ENCODE results near the gene ST13. TPM values are rescaled to one million over a fixed set of nuclear protein-coding genes. Genes with fewer than 3 reads are reported as not detected.
A peak's percentile ranks its signal among the peaks of the same experiment; 100 is the strongest.
"Not testable (repeated sequence)": the region's sequence is repeated elsewhere in the genome, so short reads cannot be mapped to it uniquely, and the experiment has no call there.

ST13 gene
- total and polyA plus RNA-seq, 4 donors, result 194 to 407 (median 331) TPM

DNA sequence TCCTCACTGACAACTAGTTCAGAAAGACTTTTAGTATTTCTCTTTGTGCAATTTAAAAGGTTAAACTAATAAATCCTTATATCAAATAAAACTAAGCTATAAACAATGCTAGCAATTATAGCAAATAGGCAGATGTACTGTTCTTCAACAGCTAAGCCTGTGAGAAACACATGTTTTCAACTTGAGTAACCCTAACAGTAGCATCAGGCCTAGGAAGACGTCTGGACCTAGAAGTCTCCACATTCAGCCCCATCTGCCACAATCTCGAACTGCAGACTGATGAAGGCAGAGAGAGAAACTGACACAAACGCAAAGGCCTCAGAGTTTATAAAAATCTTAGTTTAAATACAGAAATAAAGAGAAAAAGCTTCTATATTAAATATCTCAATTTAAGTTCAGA lies 2.5 kb downstream of the ST13 start:
- Histone ChIP-seq H3K4me3 (ENCODE audit: low read depth, low read length) (peak overlapping the region; percentile 5), H3K27me3 (ENCODE audit: control insufficient read depth, insufficient read depth, low read length) (no peaks in the 10 kb centered on the region), H3K4me1 (ENCODE audit: control insufficient read depth, insufficient read depth, low read length) (peaks cover 9% of the 10 kb centered on the region), H3K27ac (ENCODE audit: low read depth, low read length) (peak overlapping the region; percentile 47), H3K36me3 (ENCODE audit: control insufficient read depth, insufficient read depth, low read length) (peaks cover 6% of the 10 kb centered on the region), H3K9me3 (ENCODE audit: control insufficient read depth, insufficient read depth, low read length) (no peaks in the 10 kb centered on the region)
- no peak for DNase-seq (ENCODE audit: low read depth in 4 of 6, low spot score in 6 of 6)
- WGBS (ENCODE audit: insufficient coverage), result no CpG with 5 or more reads among the region's 3 CpGs

DNA sequence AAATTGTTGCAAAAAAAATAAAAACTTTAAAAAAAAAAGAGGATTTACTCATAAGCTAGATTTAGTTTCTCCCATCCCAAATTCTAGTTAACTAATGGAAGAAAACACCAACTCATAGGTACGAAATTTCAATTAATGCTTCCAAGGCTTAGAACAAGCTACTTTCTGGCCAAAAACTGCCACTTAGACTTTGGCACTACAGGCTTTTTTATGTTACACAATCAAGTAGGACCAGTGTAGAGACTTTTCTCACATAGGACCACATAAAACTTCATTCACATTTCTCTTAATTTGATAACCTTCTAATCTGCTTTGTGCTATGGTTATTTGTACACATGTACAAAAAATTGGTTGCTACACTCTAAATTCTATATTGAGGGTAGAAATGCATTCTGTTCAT lies 3.1 kb downstream of the ST13 start:
- Histone ChIP-seq H3K4me1 (ENCODE audit: control insufficient read depth, insufficient read depth, low read length) (peaks cover 9% of the 10 kb centered on the region), H3K27ac (ENCODE audit: low read depth, low read length) (peak overlapping the region; percentile 47)

DNA sequence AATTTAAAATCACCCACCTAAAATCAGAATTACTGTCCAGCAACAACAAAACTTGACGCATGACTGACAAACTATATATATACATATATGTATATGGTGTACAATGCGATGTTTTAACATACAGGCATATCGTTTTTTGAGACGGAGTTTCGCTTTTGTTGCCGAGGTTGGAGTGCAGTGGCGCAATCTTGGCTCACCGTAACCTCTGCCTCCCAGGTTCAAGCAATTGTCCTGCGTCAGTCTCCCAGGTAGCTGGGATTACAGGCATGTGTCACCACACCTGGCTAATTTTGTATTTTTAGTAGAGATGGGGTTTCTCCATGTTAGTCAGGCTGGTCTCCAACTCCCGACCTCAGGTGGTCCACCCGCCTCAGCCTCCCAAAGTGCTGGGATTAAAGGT lies 10.6 kb downstream of the ST13 start:
- not testable (repeated sequence) for H3K4me3 ChIP-seq (ENCODE audit: low read depth, low read length); H3K27ac ChIP-seq (ENCODE audit: low read depth, low read length); H3K4me1 ChIP-seq (ENCODE audit: control insufficient read depth, insufficient read depth, low read length); DNase-seq (ENCODE audit: low read depth in 4 of 6, low spot score in 6 of 6); H3K27me3 ChIP-seq (ENCODE audit: control insufficient read depth, insufficient read depth, low read length); H3K9me3 ChIP-seq (ENCODE audit: control insufficient read depth, insufficient read depth, low read length)
- WGBS (ENCODE audit: insufficient coverage), result 100% methylated on average over 4 of the region's 11 CpGs
- peaks cover 46% of the 10 kb centered on the region for H3K36me3 ChIP-seq (ENCODE audit: control insufficient read depth, insufficient read depth, low read length)

More for the DNA sequence above, 3.1 kb downstream of the ST13 start:
- H3K27me3 ChIP-seq (ENCODE audit: control insufficient read depth, insufficient read depth, low read length), result no peaks in the 10 kb centered on the region
- H3K36me3 ChIP-seq (ENCODE audit: control insufficient read depth, insufficient read depth, low read length), result peaks cover 8% of the 10 kb centered on the region
- no peaks in the 10 kb centered on the region for H3K9me3 ChIP-seq (ENCODE audit: control insufficient read depth, insufficient read depth, low read length)
- no peak overlapping the region for H3K4me3 ChIP-seq (ENCODE audit: low read depth, low read length)
- WGBS (ENCODE audit: insufficient coverage), result no CpG with 5 or more reads among the region's 1 CpG
- DNase-seq (ENCODE audit: low read depth in 4 of 6, low spot score in 6 of 6), result no peak

DNA sequence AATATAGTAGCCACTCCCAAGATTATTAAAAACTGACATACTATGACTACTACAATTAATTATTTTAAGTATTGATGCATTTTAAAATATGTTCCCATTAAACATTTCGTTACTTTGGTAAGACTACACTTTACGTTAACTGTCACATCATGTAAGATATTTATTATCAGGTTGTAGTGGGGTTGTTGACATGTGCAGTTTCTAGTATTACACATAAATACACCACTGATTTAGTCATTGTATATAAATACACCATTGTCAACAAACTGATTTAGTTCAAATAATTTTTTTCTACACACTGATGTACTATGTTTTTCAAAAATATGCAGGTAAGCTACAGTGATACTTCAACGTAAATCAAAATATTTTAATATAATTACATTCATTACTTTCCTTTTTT lies 11.5 kb downstream of the ST13 start:
- WGBS (ENCODE audit: insufficient coverage), result no CpG with 5 or more reads among the region's 3 CpGs
- no peak overlapping the region for H3K27ac ChIP-seq (ENCODE audit: low read depth, low read length)
- DNase-seq (ENCODE audit: low read depth in 4 of 6, low spot score in 6 of 6), result no peak
- H3K27me3 ChIP-seq (ENCODE audit: control insufficient read depth, insufficient read depth, low read length), result no peaks in the 10 kb centered on the region
- H3K36me3 ChIP-seq (ENCODE audit: control insufficient read depth, insufficient read depth, low read length), result peaks cover 47% of the 10 kb centered on the region
- no peak overlapping the region for H3K4me3 ChIP-seq (ENCODE audit: low read depth, low read length)
- H3K4me1 ChIP-seq (ENCODE audit: control insufficient read depth, insufficient read depth, low read length), result no peaks in the 10 kb centered on the region
- H3K9me3 ChIP-seq (ENCODE audit: control insufficient read depth, insufficient read depth, low read length), result no peaks in the 10 kb centered on the region

DNA sequence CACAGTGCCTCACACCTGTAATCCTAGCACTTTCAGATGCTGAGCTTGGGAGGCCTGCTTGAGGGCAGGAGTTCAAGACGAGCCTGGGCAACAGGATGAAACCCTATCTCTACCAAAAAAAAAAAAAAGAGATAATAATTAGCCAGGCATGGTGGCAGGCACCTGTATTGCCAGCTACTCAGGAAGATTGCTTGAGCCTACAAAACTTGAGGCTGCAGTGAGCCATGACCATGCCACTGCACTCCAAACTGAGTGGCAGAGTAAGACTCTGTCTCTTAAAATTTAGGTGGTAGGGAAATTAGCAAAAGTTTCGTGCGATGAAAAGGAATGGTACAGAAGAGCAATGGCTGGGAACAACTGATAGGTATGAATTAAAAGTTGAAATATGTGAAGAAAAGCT lies 18.0 kb downstream of the ST13 start:
- Histone ChIP-seq H3K36me3 (ENCODE audit: control insufficient read depth, insufficient read depth, low read length) (peaks cover 48% of the 10 kb centered on the region), H3K27me3 (ENCODE audit: control insufficient read depth, insufficient read depth, low read length) (no peaks in the 10 kb centered on the region), H3K4me1 (ENCODE audit: control insufficient read depth, insufficient read depth, low read length) (no peaks in the 10 kb centered on the region), H3K9me3 (ENCODE audit: control insufficient read depth, insufficient read depth, low read length) (no peaks in the 10 kb centered on the region), H3K27ac (ENCODE audit: low read depth, low read length) (no peak overlapping the region), H3K4me3 (ENCODE audit: low read depth, low read length) (no peak overlapping the region)
- WGBS (ENCODE audit: insufficient coverage), result no CpG with 5 or more reads among the region's 3 CpGs
- no peak for DNase-seq (ENCODE audit: low read depth in 4 of 6, low spot score in 6 of 6)

DNA sequence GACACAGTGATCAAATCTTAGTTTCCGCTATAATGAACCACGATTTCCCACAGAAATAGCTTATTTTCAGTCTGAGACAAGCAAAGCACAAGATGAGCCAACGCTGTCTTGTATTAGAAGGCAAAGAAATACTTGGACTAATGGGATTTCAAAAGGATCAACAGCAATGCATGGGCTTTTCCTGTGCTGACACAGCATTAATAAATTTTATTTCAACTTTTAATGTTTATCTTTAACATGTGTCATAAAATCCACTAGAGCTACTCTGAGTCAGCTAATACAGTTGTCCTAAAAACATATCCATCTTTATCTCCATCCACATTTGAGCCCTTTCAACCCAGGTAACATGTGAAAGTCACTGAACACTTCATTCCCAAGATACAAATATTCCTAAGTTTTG lies 21.8 kb downstream of the ST13 start:
- Histone ChIP-seq H3K27me3 (ENCODE audit: control insufficient read depth, insufficient read depth, low read length) (no peaks in the 10 kb centered on the region), H3K27ac (ENCODE audit: low read depth, low read length) (no peak overlapping the region), H3K4me1 (ENCODE audit: control insufficient read depth, insufficient read depth, low read length) (no peaks in the 10 kb centered on the region), H3K9me3 (ENCODE audit: control insufficient read depth, insufficient read depth, low read length) (no peaks in the 10 kb centered on the region), H3K4me3 (ENCODE audit: low read depth, low read length) (no peak overlapping the region), H3K36me3 (ENCODE audit: control insufficient read depth, insufficient read depth, low read length) (peaks cover 44% of the 10 kb centered on the region)
- no CpG with 5 or more reads among the region's 3 CpGs for WGBS (ENCODE audit: insufficient coverage)
- no peak for DNase-seq (ENCODE audit: low read depth in 4 of 6, low spot score in 6 of 6)

DNA sequence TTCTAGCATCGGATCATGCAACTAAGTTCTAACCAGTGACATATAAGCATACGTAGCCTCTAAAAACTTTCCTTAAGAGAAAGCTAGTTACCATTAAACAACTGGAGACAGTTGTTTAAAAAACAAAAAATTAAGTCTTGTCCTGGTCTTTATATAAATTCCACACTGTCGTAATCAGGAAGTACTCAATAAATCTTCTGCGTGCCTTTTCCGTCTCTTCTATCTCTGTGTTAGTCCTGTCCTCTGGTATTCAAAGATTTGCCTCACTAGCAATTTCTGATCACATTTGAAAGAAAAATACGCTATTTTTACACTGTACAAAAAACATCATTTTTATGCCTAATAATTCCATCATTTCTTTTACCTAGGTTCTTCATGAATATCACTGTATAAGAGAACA lies 27.3 kb downstream of the ST13 start:
- no peak overlapping the region for H3K4me3 ChIP-seq (ENCODE audit: low read depth, low read length)
- H3K4me1 ChIP-seq (ENCODE audit: control insufficient read depth, insufficient read depth, low read length), result no peaks in the 10 kb centered on the region
- H3K9me3 ChIP-seq (ENCODE audit: control insufficient read depth, insufficient read depth, low read length), result no peaks in the 10 kb centered on the region
- peaks cover 32% of the 10 kb centered on the region for H3K36me3 ChIP-seq (ENCODE audit: control insufficient read depth, insufficient read depth, low read length)
- DNase-seq (ENCODE audit: low read depth in 4 of 6, low spot score in 6 of 6), result no peak
- 97% methylated on average over 3 of the region's 6 CpGs for WGBS (ENCODE audit: insufficient coverage)
- no peaks in the 10 kb centered on the region for H3K27me3 ChIP-seq (ENCODE audit: control insufficient read depth, insufficient read depth, low read length)
- no peak overlapping the region for H3K27ac ChIP-seq (ENCODE audit: low read depth, low read length)

DNA sequence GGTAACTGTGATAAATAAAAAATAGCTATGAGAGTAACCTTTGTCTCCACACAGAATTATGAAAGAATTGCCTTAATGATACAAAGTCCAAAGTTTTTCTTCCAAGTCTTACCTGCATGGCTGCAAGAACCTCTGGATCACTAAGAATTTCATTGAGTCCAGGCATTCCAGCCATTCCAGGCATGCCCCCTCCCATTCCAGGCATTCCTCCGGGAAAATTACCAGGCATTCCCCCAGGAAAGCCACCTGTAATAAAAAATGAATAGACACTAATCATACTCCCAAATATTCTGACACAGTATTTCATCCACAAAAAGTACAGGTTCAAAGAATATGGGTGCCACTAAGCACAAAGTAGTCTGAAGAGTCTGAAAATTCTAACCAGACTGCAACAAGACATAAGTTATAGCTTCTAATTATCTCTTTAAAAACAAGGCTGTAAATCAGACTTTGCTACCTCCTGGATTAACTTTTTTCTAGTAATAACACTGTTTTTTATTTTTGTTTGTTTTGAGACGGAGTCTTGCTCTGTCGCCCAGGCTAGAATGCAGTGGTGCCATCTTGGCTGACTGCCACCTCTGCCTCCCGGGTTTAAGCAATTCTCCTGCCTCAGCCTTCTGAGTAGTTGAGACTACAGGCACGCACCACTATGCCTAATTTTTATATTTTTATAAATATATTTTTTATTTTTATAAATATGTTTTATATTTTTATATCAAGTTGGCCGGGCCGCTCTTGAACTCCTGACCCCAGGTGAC lies 29.3 kb downstream of the ST13 start:
- no CpG with 5 or more reads among the region's 7 CpGs for WGBS (ENCODE audit: insufficient coverage)
- peaks cover 23% of the 10 kb centered on the region for H3K36me3 ChIP-seq (ENCODE audit: control insufficient read depth, insufficient read depth, low read length)
- H3K9me3 ChIP-seq (ENCODE audit: control insufficient read depth, insufficient read depth, low read length), result no peaks in the 10 kb centered on the region
- no peak for DNase-seq (ENCODE audit: low read depth in 4 of 6, low spot score in 6 of 6)
- no peak overlapping the region for H3K27ac ChIP-seq (ENCODE audit: low read depth, low read length)
- no peaks in the 10 kb centered on the region for H3K4me1 ChIP-seq (ENCODE audit: control insufficient read depth, insufficient read depth, low read length)
- H3K4me3 ChIP-seq (ENCODE audit: low read depth, low read length), result no peak overlapping the region
- no peaks in the 10 kb centered on the region for H3K27me3 ChIP-seq (ENCODE audit: control insufficient read depth, insufficient read depth, low read length)

DNA sequence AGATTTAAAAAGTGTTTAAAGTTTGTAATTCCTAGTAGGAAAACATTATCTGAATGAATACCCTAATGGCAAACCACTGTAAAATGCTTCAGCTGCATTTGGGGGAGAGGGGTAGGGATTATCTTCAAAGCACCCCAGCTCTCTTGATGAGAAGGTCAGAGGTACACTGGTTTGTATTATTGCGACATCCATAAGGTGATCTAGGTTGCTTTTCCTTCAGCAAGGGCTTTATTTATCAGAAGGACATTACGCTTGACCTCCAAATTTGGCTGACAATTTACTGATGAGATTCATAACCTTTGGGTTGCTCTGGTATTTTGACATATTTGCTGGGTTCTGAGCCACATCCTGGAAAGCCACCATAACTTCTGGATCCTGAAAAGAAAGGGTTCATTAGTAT lies 30.1 kb downstream of the ST13 start:
- not testable (repeated sequence) for DNase-seq (ENCODE audit: low read depth in 4 of 6, low spot score in 6 of 6); H3K27ac ChIP-seq (ENCODE audit: low read depth, low read length); H3K27me3 ChIP-seq (ENCODE audit: control insufficient read depth, insufficient read depth, low read length); H3K4me1 ChIP-seq (ENCODE audit: control insufficient read depth, insufficient read depth, low read length); H3K9me3 ChIP-seq (ENCODE audit: control insufficient read depth, insufficient read depth, low read length); H3K4me3 ChIP-seq (ENCODE audit: low read depth, low read length)
- whole genome bisulfite sequencing (ENCODE audit: insufficient coverage), result 100% methylated on average over 1 of the region's 2 CpGs
- H3K36me3 ChIP-seq (ENCODE audit: control insufficient read depth, insufficient read depth, low read length), result peaks cover 20% of the 10 kb centered on the region

DNA sequence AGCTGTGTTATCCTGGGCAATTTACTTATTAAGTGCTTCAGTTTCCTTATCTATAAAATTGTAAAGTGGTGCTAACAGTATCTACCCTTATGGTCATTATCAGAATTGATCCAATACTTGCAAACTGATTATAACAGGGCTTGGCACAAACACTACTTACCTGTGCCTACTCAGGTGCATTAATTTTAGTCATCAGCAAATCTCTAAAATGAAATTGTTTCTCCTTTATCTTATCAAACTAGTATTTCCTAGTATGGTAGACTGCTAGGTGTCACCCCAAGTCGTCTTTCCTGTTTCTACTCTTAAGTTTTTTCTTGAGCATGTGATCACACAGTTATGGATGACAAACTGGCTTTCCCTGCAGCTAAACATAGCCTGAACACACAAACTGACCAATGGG lies 33.0 kb downstream of the ST13 start:
- Histone ChIP-seq H3K4me3 (ENCODE audit: low read depth, low read length) (no peak overlapping the region), H3K36me3 (ENCODE audit: control insufficient read depth, insufficient read depth, low read length) (peaks cover 16% of the 10 kb centered on the region), H3K27me3 (ENCODE audit: control insufficient read depth, insufficient read depth, low read length) (no peaks in the 10 kb centered on the region), H3K27ac (ENCODE audit: low read depth, low read length) (no peak overlapping the region), H3K4me1 (ENCODE audit: control insufficient read depth, insufficient read depth, low read length) (peaks cover 4% of the 10 kb centered on the region), H3K9me3 (ENCODE audit: control insufficient read depth, insufficient read depth, low read length) (no peaks in the 10 kb centered on the region)
- DNase-seq (ENCODE audit: low read depth in 4 of 6, low spot score in 6 of 6), result no peak
- no CpG with 5 or more reads among the region's 1 CpG for WGBS (ENCODE audit: insufficient coverage)

All from spinal cord (tissue), 10 donors.